Right cardiac atrium (tissue), 5 donors: ENCODE data around the gene NUTM2F. TPM values are rescaled to one million over a fixed set of nuclear protein-coding genes. Genes with fewer than 3 reads are reported as not detected.
A peak's percentile ranks its signal among the peaks of the same experiment; 100 is the strongest.
"Not testable (repeated sequence)": the region's sequence is repeated elsewhere in the genome, so short reads cannot be mapped to it uniquely, and the experiment has no call there.

ENCODE experiments used
- ATAC-seq, 2 donors: fragments of 200-7000 bp; cut with Tn5 transposase; one replicate each; pipeline versions ENCODE4 v1.8.0 to v1.9.1; 2020; ENCODE audit warnings: moderate library complexity in 2 of 2, mild to moderate bottlenecking in 1 of 2
- DNase-seq, 3 donors: peaks; one replicate each; pipeline ENCODE4 v3.0.0-alpha.2; 2020
- H3K27ac ChIP-seq: one replicate; pipeline ENCODE4 v1.5.1; 2013; ENCODE audit warnings: mild to moderate bottlenecking, low read length, control low read depth, moderate library complexity
- H3K27me3 ChIP-seq: one replicate; pipeline ENCODE4 v1.6.1; 2013; ENCODE audit not compliant: control insufficient read depth, insufficient read depth
- H3K4me1 ChIP-seq: one replicate; pipeline ENCODE4 v1.6.1; 2013; ENCODE audit warnings: low read length; ENCODE audit not compliant: control insufficient read depth, insufficient read depth
- H3K4me3 ChIP-seq: one replicate; pipeline ENCODE4 v1.5.1; 2013; ENCODE audit warnings: low read length, control low read depth
- H3K9me3 ChIP-seq: one replicate; pipeline ENCODE4 v1.6.1; 2013; ENCODE audit warnings: low read length; ENCODE audit not compliant: control insufficient read depth
- WGBS: extraction: QIAGEN DNeasy Blood & Tissue Kit; methylation state at CpG from one replicate; pipeline ENCODE4 v1.1.7; 2013; 5-methylcytosine and 5-hydroxymethylcytosine counted together
- intact Hi-C, 4 donors: fragments of 100-400 bp; cut with DNase I; formaldehyde crosslinking; loops; one replicate each; pipeline versions ENCODE4 v1.11.0 to v1.14.0; 2022 to 2023
- polyA plus RNA-seq: library from polyadenylated mRNA; stranded (reverse); fragments of 200-250 nt; gene quantifications from one replicate; pipeline ENCODE4 v1.2.3, GENCODE V29; 2013
- total RNA-seq, 4 donors: library from RNA; stranded (reverse); fragmentation: NEBNext Ultra II Directional; extraction: Animal tissue kit (Norgen Biotek cat#: 25700); gene quantifications; one replicate each; pipeline ENCODE4 v1.2.1, GENCODE V29; 2021
- donor health status: healthy with polysubstance abuse.
- donor health status: DM: no; HTN: yes; CAD: no.
- donor health status: DM: no; HTN: no; CAD: no.
- donor health status: DM: no; HTN: yes; CAD: no; lungs with severe emphysema.
- donor health status: DM: yes; HTN: yes; CAD: no.

The NUTM2F gene
- total and polyA plus RNA-seq, 5 donors = not detected

- H3K4me3 ChIP-seq, DNase-seq, H3K27ac ChIP-seq, intact Hi-C loops, ATAC-seq, H3K4me1 ChIP-seq, H3K9me3 ChIP-seq, H3K27me3 ChIP-seq: not testable (repeated sequence)
- 81% methylated on average over 2 of the region's 2 CpGs for WGBS
These were observed 13.3 kb upstream of the NUTM2F start for GRCh38 chr9:94341703-94342102.

- H3K27ac ChIP-seq, DNase-seq, H3K9me3 ChIP-seq, H3K4me1 ChIP-seq, H3K4me3 ChIP-seq, H3K27me3 ChIP-seq, intact Hi-C loops: not testable (repeated sequence)
- peak in 1 of 2 donors; percentile 14 for ATAC-seq
- 94% methylated on average over 5 of the region's 6 CpGs for WGBS
These were observed 12.3 kb upstream of the NUTM2F start for GRCh38 chr9:94340750-94341149.

- intact Hi-C loops, H3K4me1 ChIP-seq, ATAC-seq, H3K27me3 ChIP-seq, H3K4me3 ChIP-seq, H3K9me3 ChIP-seq, DNase-seq, H3K27ac ChIP-seq: not testable (repeated sequence)
- 93% methylated on average over 6 of the region's 6 CpGs for WGBS
These were observed 11.2 kb upstream of the NUTM2F start for GRCh38 chr9:94339657-94340056.

GRCh38 chr9:94338723-94339122, 10.3 kb upstream of the NUTM2F start:
- 49% methylated on average over 7 of the region's 7 CpGs for WGBS
- H3K27me3 ChIP-seq, H3K4me3 ChIP-seq, H3K9me3 ChIP-seq, H3K27ac ChIP-seq, H3K4me1 ChIP-seq, intact Hi-C loops, ATAC-seq, DNase-seq: not testable (repeated sequence)

GRCh38 chr9:94336445-94336844, 8.0 kb upstream of the NUTM2F start:
- H3K9me3 ChIP-seq, H3K4me3 ChIP-seq, H3K4me1 ChIP-seq, ATAC-seq, H3K27ac ChIP-seq, intact Hi-C loops, H3K27me3 ChIP-seq, DNase-seq: not testable (repeated sequence)
- WGBS = 80% methylated on average over 4 of the region's 4 CpGs

GRCh38 chr9:94325583-94325982, 2.9 kb downstream of the NUTM2F start:
- 84% methylated on average over 15 of the region's 16 CpGs for WGBS
- H3K27me3 ChIP-seq, intact Hi-C loops, H3K9me3 ChIP-seq, H3K4me1 ChIP-seq, ATAC-seq, H3K4me3 ChIP-seq, H3K27ac ChIP-seq: not testable (repeated sequence)
- peak in 1 of 3 donors; percentile 29 for DNase-seq

GRCh38 chr9:94323153-94323798, 5.2 kb downstream of the NUTM2F start:
- WGBS = 91% methylated on average over 13 of the region's 18 CpGs
- H3K27me3 ChIP-seq, H3K4me3 ChIP-seq, H3K9me3 ChIP-seq, H3K27ac ChIP-seq, ATAC-seq, H3K4me1 ChIP-seq, intact Hi-C loops: not testable (repeated sequence)
- peak in 1 of 3 donors; percentile 18 for DNase-seq

- H3K9me3 ChIP-seq, DNase-seq, intact Hi-C loops, H3K4me3 ChIP-seq, H3K27ac ChIP-seq, H3K4me1 ChIP-seq, H3K27me3 ChIP-seq: not testable (repeated sequence)
- ATAC-seq = peak in 1 of 2 donors; percentile 71
- WGBS = 70% methylated on average over 8 of the region's 9 CpGs
These were observed 6.0 kb downstream of the NUTM2F start for GRCh38 chr9:94322342-94322940.

GRCh38 chr9:94317949-94318657, 10.3 kb downstream of the NUTM2F start:
- H3K27ac ChIP-seq, intact Hi-C loops, DNase-seq, H3K9me3 ChIP-seq, ATAC-seq, H3K4me1 ChIP-seq, H3K4me3 ChIP-seq, H3K27me3 ChIP-seq: not testable (repeated sequence)
- 57% methylated on average over 1 of the region's 10 CpGs for WGBS

GRCh38 chr9:94316236-94316635, 12.2 kb downstream of the NUTM2F start:
- H3K4me3 ChIP-seq, H3K27me3 ChIP-seq, H3K27ac ChIP-seq, DNase-seq, intact Hi-C loops, H3K9me3 ChIP-seq, ATAC-seq, H3K4me1 ChIP-seq: not testable (repeated sequence)
- WGBS = 38% methylated on average over 2 of the region's 5 CpGs
